Measurements from ENCODE around the gene ARPIN. TPM values are rescaled to one million over a fixed set of nuclear protein-coding genes. Genes with fewer than 3 reads are reported as not detected.

Gene ARPIN
- total and polyA plus RNA-seq, 5 donors, result 10.1 to 16.0 (median 12.9) TPM

DNA sequence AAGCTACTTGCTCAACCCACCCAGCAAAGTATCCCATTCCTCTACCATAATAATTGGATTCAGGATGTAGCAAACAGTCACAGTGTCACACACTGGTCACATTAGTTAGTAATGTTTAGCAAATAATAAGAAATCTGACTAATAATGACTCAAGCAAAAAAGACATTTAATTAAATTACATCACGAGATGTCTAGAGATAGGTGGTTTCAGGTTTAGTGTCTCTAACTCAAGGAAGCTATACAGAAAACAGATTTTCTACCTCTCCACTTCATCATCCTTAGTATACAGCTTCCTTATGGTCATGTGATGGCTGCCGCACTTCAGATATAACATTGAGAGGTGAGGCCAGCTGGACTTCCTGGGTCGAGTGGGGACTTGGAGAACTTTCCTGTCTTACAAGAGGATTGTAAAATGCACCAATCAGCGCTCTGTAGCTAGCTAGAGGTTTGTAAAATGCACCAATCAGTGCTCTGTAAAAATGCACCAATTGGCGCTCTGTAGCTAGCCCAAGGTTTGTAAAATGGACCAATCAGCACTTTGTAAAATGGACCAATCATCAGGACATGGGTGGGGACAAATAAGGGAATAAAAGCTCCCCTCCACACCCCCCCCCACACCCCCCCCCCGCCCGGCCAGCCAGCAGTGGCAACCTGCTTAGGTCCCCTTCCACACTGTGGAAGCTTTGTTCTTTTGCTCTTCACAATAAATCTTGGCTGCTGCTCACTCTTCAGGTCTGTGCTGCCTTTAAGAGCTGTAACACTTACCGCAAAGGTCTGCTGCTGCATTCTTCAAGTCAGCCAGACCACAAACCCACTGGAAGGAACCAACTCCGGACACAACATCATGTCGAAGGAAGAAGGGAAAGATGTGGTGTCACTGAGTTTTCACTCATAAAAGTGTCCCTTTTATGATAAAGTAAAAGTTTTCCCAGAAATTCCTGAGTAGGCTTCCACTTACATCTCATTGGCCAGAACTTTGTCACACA, 24.9 kb upstream of the ARPIN start:
- Histone ChIP-seq H3K4me1 (ENCODE audit: control insufficient read depth, insufficient read depth, low read length) (no peaks in the 10 kb centered on the region), H3K4me3 (ENCODE audit: low read length) (no peak overlapping the region), H3K27ac (ENCODE audit: low read length) (no peak overlapping the region), H3K27me3 (ENCODE audit: control insufficient read depth, insufficient read depth) (no peaks in the 10 kb centered on the region), H3K9me3 (ENCODE audit: control insufficient read depth, low read length) (no peaks in the 10 kb centered on the region)
- intact Hi-C loops (cut with DNase I), result no loop called here
- DNase-seq, result no peak
- ATAC-seq, result no peak
- WGBS, result 80% methylated on average over 10 of the region's 10 CpGs

DNA sequence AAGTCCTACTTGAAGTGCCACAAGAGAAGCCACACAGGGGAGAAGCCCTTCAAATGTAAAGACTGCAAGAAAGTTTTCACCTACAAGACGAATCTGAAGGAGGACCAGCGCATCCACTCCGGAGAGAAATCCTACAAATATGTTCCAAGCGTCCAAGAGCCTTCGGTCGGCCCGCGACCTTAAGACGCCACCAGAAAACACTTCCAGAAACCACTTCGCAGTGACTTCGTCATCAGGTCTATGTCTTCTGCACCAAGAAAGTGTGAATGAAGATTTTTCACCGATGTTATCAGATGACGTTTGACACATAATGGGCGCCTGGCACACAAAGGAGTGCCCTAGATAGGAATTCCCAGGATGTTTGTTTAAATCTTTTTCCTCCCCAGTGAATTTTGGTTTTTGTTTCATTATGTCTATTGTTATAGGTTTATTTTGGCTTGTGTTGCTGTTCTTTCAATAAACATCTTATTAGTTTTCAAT, 24.1 kb upstream of the ARPIN start:
- Histone ChIP-seq H3K4me1 (ENCODE audit: control insufficient read depth, insufficient read depth, low read length) (no peaks in the 10 kb centered on the region), H3K4me3 (ENCODE audit: low read length) (no peak overlapping the region), H3K9me3 (ENCODE audit: control insufficient read depth, low read length) (no peaks in the 10 kb centered on the region), H3K27ac (ENCODE audit: low read length) (no peak overlapping the region), H3K27me3 (ENCODE audit: control insufficient read depth, insufficient read depth) (no peaks in the 10 kb centered on the region)
- intact Hi-C loops (cut with DNase I), result no loop called here
- DNase-seq (no peak), ATAC-seq (no peak)
- WGBS, result 85% methylated on average over 14 of the region's 14 CpGs

DNA sequence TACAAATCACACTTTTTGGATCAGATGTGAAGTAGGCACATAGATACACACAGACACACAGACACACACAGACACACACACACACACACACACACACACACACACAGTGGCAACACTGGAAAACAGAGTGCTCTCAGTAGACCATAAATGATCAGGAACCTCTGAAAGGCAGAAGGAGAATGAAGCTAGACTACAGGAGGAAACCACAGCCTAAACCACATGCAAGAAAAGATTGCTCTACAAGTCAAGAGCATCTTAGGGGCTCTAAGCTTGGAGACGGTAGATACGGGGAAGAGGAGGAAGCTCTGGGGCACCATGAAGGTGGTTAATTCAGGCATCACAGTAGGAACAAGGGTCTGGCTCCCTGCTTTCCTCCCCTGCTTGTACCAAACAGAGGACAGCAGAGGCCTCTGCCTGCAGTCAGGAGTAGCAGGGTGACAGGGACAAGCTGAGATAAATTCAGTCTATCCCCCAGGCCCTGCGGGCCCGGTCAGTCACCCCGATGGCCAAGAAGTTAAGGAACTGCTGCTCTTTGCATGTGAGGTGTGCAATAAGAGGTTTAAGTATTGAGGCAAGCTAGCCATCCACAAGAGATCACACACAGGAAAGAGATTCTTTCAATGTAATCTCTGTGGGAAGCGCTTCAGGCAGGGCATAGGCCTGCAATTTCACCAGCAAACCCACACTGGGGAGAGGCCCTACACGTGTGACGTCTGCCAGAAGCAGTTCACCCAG, 23.5 kb upstream of the ARPIN start:
- no peaks in the 10 kb centered on the region for H3K4me1 ChIP-seq (ENCODE audit: control insufficient read depth, insufficient read depth, low read length)
- no peak overlapping the region for H3K4me3 ChIP-seq (ENCODE audit: low read length)
- H3K27me3 ChIP-seq (ENCODE audit: control insufficient read depth, insufficient read depth), result no peaks in the 10 kb centered on the region
- H3K27ac ChIP-seq (ENCODE audit: low read length), result no peak overlapping the region
- DNase-seq (no peak), ATAC-seq (no peak)
- WGBS, result 74% methylated on average over 8 of the region's 8 CpGs
- intact Hi-C loops (cut with DNase I), result no loop called here
- no peaks in the 10 kb centered on the region for H3K9me3 ChIP-seq (ENCODE audit: control insufficient read depth, low read length)

DNA sequence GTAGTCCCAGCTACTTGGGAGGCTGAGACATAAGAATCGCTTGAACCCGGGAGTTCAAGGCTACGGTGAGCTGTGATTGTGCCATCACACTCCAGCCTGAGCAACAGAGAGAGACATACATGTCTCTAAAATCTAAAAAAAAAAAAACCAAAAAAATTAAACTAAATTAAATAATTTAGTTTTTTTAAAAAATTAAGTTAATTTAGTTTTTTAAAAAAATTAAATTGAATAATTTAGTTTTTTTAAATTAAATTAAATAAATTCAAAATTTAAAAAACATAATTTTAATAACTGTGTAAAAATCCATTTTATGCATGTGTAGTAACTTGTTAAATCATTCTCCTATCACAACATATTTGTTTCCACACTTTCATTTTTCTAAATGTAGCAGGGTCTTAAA, 20.1 kb upstream of the ARPIN start:
- DNase-seq, result no peak
- Histone ChIP-seq H3K4me1 (ENCODE audit: control insufficient read depth, insufficient read depth, low read length) (no peaks in the 10 kb centered on the region), H3K9me3 (ENCODE audit: control insufficient read depth, low read length) (no peaks in the 10 kb centered on the region), H3K27me3 (ENCODE audit: control insufficient read depth, insufficient read depth) (no peaks in the 10 kb centered on the region), H3K4me3 (ENCODE audit: low read length) (no peak overlapping the region), H3K27ac (ENCODE audit: low read length) (no peak overlapping the region)
- intact Hi-C loops (cut with DNase I), result loop anchor here in 1 of 4 donors (5.0 kb wide), 1 partner anchor 49 kb away; no protein-coding TSS in a partner anchor
- 96% methylated on average over 3 of the region's 3 CpGs for WGBS
- no peak for ATAC-seq

DNA sequence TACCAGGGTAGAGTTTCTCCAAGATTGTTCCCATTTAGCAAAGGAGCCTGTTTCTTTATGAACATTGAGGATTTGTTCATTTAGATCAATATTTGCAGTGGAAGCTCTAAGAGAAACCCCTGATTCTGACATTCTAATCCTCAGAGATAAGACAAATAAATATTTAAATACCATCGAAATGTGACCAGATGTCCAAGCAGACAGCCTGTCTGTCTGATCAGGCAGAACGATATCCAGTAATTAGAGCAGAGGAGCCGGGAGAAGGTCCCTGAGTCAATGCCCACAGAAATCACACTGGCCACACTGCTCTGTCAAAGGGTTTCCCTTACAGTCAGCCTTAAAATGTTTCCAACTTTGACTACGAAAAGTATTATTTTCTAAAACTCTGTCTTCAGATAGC, 15.7 kb upstream of the ARPIN start:
- H3K4me3 ChIP-seq (ENCODE audit: low read length), result no peak overlapping the region
- no peak for ATAC-seq
- WGBS, result 70% methylated on average over 4 of the region's 4 CpGs
- no peak for DNase-seq
- no peaks in the 10 kb centered on the region for H3K4me1 ChIP-seq (ENCODE audit: control insufficient read depth, insufficient read depth, low read length)
- H3K9me3 ChIP-seq (ENCODE audit: control insufficient read depth, low read length), result no peaks in the 10 kb centered on the region
- intact Hi-C loops (cut with DNase I), result no loop called here
- no peak overlapping the region for H3K27ac ChIP-seq (ENCODE audit: low read length)
- no peaks in the 10 kb centered on the region for H3K27me3 ChIP-seq (ENCODE audit: control insufficient read depth, insufficient read depth)

DNA sequence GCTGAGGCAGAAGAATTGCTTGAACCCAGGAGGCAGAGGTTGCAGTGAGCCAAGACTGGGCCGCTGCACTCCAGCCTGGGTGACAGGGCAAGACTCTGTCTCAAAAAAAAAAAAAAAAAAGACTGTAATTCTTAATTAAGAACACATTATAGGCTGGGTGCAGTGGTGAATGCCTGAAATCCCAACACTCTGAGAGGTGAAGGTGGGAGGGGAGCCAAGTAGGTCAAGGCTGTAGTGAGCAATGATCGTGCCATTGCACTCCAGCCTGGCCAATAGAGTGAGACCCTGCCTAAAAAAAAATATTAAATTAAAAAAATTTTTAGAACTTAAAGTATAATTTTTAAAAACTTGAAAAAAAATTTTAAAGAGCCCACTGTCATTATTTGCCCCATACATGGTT, 13.4 kb upstream of the ARPIN start:
- DNase-seq, result no peak
- no peak for ATAC-seq
- H3K4me3 ChIP-seq (ENCODE audit: low read length), result no peak overlapping the region
- 67% methylated on average over 2 of the region's 2 CpGs for WGBS
- no peaks in the 10 kb centered on the region for H3K9me3 ChIP-seq (ENCODE audit: control insufficient read depth, low read length)
- intact Hi-C loops (cut with DNase I), result no loop called here
- H3K4me1 ChIP-seq (ENCODE audit: control insufficient read depth, insufficient read depth, low read length), result no peaks in the 10 kb centered on the region
- no peaks in the 10 kb centered on the region for H3K27me3 ChIP-seq (ENCODE audit: control insufficient read depth, insufficient read depth)
- H3K27ac ChIP-seq (ENCODE audit: low read length), result no peak overlapping the region

DNA sequence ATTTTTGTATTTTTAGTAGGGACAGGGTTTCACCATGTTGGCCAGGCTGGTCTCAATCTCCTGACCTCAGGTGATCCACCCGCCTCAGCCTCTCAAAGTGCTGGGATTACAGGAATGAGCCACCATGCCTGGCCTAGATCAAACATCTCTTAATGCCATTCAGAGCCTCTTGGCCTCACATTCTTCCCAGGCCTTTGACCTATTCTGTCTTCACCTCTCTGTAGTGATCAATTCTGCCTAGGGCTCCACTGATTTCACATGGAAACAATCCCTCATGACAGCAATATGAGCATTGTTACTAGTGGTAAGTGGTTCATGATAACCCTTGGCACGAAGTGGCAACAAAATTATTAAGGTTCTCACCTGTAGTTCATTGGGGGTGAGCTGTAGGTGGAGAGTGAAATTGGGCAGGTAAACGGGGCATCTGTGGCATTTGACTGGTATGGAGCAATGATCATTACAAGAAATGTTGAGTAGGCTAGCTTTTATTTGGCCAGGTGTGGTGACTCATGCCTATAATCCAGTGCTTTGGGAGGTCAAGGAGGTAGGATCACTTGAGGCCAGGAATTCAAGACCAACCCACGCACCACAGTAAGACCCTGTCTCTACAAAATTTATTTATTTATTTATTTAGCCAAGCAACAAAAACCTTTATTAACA, 4.8 kb upstream of the ARPIN start:
- DNase-seq (no peak), ATAC-seq (no peak)
- WGBS, result 67% methylated on average over 4 of the region's 4 CpGs
- Histone ChIP-seq H3K9me3 (ENCODE audit: control insufficient read depth, low read length) (no peaks in the 10 kb centered on the region), H3K4me1 (ENCODE audit: control insufficient read depth, insufficient read depth, low read length) (no peaks in the 10 kb centered on the region), H3K27ac (ENCODE audit: low read length) (no peak overlapping the region), H3K4me3 (ENCODE audit: low read length) (no peak overlapping the region), H3K27me3 (ENCODE audit: control insufficient read depth, insufficient read depth) (no peaks in the 10 kb centered on the region)
- intact Hi-C loops (cut with DNase I), result loop anchor here in 1 of 4 donors (10.0 kb wide), 1 partner anchor 137 kb away; no protein-coding TSS in a partner anchor

DNA sequence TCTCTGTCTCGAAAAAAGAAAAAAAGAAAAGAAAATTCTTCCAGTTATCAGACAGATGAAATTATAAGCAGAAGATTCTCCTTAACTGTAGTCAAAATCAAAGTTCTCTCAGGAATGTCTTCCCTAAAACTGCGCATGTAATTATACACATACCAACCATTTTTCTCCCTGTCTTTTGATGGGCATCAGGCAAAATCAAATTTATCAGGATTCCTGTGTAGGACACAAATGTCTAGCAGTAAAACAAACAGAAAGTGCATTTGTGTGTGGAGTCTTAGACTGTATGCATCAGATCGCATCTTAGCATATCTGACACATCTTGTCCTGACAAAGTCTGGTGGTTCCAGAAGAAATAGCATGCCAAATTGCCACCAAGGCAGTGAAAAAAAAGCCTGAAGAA, 3.9 kb upstream of the ARPIN start:
- Histone ChIP-seq H3K4me3 (ENCODE audit: low read length) (no peak overlapping the region), H3K9me3 (ENCODE audit: control insufficient read depth, low read length) (no peaks in the 10 kb centered on the region), H3K4me1 (ENCODE audit: control insufficient read depth, insufficient read depth, low read length) (no peaks in the 10 kb centered on the region), H3K27ac (ENCODE audit: low read length) (no peak overlapping the region), H3K27me3 (ENCODE audit: control insufficient read depth, insufficient read depth) (no peaks in the 10 kb centered on the region)
- intact Hi-C loops (cut with DNase I), result loop anchor here in 1 of 4 donors (10.0 kb wide), 1 partner anchor 138 kb away; no protein-coding TSS in a partner anchor
- no peak for ATAC-seq
- no peak for DNase-seq
- 66% methylated on average over 3 of the region's 3 CpGs for WGBS

DNA sequence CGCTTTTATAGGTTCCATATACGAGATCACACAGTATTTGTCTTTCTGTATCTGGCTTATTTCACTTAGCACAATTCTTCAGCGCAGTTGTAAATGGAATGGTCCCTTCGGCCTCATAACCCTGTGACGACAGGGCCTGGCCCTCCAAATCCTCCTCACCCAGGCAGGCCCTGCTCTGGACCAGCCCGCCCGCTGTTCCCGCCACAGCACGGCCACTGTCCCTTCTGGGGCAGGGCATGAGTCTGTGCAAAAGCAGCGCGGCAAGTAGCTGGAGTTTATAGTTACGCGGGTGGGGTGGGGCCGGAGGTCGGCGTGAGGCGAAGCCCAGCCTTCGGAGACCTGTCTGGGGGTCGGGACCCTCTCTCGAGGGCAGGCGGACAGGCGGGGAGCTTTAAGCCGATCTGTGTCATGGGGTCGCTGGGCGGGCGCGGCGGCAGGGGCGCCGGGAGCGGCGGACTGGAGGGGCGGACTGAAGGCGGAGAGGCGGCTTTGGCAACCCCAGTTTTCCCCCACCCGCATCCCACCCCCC, 543 bp downstream of the ARPIN start:
- peak; percentile 86 to 89 for ATAC-seq
- peak; percentile 55 to 81 (median 79) for DNase-seq
- H3K4me1 ChIP-seq (ENCODE audit: control insufficient read depth, insufficient read depth, low read length), result no peaks in the 10 kb centered on the region
- H3K27me3 ChIP-seq (ENCODE audit: control insufficient read depth, insufficient read depth), result no peaks in the 10 kb centered on the region
- H3K27ac ChIP-seq (ENCODE audit: low read length), result no peak overlapping the region
- 3% methylated on average over 36 of the region's 36 CpGs for WGBS
- intact Hi-C loops (cut with DNase I), result loop anchor here in 1 of 4 donors (10.0 kb wide), 1 partner anchor 143 kb away; no protein-coding TSS in a partner anchor
- H3K9me3 ChIP-seq (ENCODE audit: control insufficient read depth, low read length), result no peaks in the 10 kb centered on the region
- peak overlapping the region; percentile 72 for H3K4me3 ChIP-seq (ENCODE audit: low read length)

DNA sequence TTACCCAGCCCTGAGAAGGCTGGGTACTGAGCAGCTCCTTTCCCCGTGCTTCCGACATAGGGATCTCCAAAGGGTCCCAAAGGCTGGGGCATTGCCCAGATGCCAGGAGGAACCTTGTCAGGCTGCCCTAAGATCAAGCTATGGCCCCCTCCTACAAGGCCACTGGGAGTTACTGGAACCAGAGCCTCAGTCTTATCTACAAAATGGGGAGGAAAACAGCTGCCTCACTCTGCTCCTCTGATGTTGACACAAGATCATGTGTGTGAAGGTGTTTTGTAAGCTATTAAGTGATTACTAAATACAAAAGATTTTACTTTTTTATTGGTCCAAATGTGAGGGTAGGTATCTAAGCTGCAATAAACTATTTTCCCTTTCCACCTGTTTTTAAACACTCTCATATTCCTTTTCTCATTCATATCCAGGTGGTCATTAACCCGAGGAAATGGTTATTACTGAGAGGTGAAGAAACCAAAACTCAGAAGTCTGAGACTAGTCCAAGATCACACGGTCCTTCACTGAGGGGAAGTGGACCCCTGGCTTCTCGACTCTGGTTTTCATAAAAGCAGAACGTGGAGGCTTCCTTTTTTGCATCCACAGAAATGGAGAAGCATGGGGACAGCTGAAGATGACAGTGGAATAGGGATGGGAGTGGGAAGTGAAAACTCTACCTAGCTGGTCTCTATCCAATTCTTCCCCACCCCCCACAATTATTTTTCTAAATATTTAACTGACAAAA, 1.7 kb downstream of the ARPIN start:
- intact Hi-C loops (cut with DNase I), result loop anchor here in 1 of 4 donors (10.0 kb wide), 1 partner anchor 144 kb away; no protein-coding TSS in a partner anchor
- WGBS, result 76% methylated on average over 6 of the region's 6 CpGs
- Histone ChIP-seq H3K27me3 (ENCODE audit: control insufficient read depth, insufficient read depth) (no peaks in the 10 kb centered on the region), H3K9me3 (ENCODE audit: control insufficient read depth, low read length) (no peaks in the 10 kb centered on the region), H3K4me1 (ENCODE audit: control insufficient read depth, insufficient read depth, low read length) (no peaks in the 10 kb centered on the region), H3K27ac (ENCODE audit: low read length) (no peak overlapping the region), H3K4me3 (ENCODE audit: low read length) (no peak overlapping the region)
- ATAC-seq (no peak), DNase-seq (no peak)
